ENCODE results near the gene SPOP.

DNA sequence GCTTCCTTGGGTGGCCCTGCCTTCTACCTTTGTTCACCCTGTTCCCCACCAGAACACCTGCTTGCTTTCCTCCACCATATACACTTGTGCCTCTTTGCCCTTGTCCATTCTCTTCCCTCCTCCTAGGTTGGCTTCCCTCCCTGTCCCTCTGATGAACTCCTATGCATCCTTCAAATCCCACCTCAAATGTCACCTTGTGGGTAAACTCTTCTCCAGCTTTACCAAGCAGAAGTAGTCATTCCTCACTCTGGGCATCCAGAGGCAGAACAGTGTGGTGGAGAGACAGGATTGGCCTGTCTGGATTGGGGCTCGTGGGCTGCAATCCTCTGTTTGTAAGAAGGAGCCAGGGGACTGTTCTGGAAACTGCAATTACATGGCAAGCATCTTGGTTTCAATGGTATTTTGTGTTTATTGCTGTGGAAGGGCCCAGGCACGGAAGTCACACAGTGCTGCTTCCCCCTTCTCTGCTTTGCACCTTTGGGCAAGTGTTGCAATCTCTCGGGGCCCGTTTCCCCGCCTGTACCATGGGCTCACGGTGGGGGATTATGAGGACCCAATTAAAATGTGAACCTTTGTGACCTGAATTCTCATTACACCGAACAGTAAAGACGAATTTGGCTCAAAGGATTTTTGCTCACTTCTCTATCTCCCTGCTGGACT is 124.1 kb downstream of the SPOP start:
- TF ChIP-seq, protein P1, sequence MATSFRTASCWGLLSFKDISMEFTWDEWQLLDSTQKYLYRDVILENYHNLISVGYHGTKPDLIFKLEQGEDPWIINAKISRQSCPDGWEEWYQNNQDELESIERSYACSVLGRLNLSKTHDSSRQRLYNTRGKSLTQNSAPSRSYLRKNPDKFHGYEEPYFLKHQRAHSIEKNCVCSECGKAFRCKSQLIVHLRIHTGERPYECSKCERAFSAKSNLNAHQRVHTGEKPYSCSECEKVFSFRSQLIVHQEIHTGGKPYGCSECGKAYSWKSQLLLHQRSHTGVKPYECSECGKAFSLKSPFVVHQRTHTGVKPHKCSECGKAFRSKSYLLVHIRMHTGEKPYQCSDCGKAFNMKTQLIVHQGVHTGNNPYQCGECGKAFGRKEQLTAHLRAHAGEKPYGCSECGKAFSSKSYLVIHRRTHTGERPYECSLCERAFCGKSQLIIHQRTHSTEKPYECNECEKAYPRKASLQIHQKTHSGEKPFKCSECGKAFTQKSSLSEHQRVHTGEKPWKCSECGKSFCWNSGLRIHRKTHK (tag by site-specific recombination; IDR thresholded peaks at IDR 0.05), result no peak
- TF ChIP-seq, protein P2, sequence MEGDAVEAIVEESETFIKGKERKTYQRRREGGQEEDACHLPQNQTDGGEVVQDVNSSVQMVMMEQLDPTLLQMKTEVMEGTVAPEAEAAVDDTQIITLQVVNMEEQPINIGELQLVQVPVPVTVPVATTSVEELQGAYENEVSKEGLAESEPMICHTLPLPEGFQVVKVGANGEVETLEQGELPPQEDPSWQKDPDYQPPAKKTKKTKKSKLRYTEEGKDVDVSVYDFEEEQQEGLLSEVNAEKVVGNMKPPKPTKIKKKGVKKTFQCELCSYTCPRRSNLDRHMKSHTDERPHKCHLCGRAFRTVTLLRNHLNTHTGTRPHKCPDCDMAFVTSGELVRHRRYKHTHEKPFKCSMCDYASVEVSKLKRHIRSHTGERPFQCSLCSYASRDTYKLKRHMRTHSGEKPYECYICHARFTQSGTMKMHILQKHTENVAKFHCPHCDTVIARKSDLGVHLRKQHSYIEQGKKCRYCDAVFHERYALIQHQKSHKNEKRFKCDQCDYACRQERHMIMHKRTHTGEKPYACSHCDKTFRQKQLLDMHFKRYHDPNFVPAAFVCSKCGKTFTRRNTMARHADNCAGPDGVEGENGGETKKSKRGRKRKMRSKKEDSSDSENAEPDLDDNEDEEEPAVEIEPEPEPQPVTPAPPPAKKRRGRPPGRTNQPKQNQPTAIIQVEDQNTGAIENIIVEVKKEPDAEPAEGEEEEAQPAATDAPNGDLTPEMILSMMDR (tag by site-specific recombination; IDR thresholded peaks at IDR 0.05), result no peak
- no peak for TF ChIP-seq ZFP69B (tag by site-specific recombination; IDR thresholded peaks at IDR 0.05)
- no peak for TF ChIP-seq ZNF501 (tag by site-specific recombination; IDR thresholded peaks at IDR 0.05)
- TF ChIP-seq, protein P3, sequence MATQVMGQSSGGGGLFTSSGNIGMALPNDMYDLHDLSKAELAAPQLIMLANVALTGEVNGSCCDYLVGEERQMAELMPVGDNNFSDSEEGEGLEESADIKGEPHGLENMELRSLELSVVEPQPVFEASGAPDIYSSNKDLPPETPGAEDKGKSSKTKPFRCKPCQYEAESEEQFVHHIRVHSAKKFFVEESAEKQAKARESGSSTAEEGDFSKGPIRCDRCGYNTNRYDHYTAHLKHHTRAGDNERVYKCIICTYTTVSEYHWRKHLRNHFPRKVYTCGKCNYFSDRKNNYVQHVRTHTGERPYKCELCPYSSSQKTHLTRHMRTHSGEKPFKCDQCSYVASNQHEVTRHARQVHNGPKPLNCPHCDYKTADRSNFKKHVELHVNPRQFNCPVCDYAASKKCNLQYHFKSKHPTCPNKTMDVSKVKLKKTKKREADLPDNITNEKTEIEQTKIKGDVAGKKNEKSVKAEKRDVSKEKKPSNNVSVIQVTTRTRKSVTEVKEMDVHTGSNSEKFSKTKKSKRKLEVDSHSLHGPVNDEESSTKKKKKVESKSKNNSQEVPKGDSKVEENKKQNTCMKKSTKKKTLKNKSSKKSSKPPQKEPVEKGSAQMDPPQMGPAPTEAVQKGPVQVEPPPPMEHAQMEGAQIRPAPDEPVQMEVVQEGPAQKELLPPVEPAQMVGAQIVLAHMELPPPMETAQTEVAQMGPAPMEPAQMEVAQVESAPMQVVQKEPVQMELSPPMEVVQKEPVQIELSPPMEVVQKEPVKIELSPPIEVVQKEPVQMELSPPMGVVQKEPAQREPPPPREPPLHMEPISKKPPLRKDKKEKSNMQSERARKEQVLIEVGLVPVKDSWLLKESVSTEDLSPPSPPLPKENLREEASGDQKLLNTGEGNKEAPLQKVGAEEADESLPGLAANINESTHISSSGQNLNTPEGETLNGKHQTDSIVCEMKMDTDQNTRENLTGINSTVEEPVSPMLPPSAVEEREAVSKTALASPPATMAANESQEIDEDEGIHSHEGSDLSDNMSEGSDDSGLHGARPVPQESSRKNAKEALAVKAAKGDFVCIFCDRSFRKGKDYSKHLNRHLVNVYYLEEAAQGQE (tag by site-specific recombination; IDR thresholded peaks at IDR 0.05), result no peak
- TF ChIP-seq ZBTB8A (tag by site-specific recombination; IDR thresholded peaks at IDR 0.05), result no peak
- TF ChIP-seq, protein P4, sequence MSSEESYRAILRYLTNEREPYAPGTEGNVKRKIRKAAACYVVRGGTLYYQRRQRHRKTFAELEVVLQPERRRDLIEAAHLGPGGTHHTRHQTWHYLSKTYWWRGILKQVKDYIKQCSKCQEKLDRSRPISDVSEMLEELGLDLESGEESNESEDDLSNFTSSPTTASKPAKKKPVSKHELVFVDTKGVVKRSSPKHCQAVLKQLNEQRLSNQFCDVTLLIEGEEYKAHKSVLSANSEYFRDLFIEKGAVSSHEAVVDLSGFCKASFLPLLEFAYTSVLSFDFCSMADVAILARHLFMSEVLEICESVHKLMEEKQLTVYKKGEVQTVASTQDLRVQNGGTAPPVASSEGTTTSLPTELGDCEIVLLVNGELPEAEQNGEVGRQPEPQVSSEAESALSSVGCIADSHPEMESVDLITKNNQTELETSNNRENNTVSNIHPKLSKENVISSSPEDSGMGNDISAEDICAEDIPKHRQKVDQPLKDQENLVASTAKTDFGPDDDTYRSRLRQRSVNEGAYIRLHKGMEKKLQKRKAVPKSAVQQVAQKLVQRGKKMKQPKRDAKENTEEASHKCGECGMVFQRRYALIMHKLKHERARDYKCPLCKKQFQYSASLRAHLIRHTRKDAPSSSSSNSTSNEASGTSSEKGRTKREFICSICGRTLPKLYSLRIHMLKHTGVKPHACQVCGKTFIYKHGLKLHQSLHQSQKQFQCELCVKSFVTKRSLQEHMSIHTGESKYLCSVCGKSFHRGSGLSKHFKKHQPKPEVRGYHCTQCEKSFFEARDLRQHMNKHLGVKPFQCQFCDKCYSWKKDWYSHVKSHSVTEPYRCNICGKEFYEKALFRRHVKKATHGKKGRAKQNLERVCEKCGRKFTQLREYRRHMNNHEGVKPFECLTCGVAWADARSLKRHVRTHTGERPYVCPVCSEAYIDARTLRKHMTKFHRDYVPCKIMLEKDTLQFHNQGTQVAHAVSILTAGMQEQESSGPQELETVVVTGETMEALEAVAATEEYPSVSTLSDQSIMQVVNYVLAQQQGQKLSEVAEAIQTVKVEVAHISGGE (tag by site-specific recombination; conservative IDR thresholded peaks at IDR 0.05; ENCODE audit: low read depth), result no peak
- TF ChIP-seq ZBTB17 (tag by site-specific recombination; IDR thresholded peaks at IDR 0.05), result no peak
- no peak for TF ChIP-seq ZNF529 (tag by site-specific recombination; IDR thresholded peaks at IDR 0.05; ENCODE audit: insufficient replicate concordance)
- no peak for TF ChIP-seq ZNF350 (tag by site-specific recombination; IDR thresholded peaks at IDR 0.05)
- TF ChIP-seq, protein P5, sequence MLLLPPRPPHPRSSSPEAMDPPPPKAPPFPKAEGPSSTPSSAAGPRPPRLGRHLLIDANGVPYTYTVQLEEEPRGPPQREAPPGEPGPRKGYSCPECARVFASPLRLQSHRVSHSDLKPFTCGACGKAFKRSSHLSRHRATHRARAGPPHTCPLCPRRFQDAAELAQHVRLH (tag by site-specific recombination; IDR thresholded peaks at IDR 0.05), result no peak
- TF ChIP-seq ZNF146 (tag by site-specific recombination; IDR thresholded peaks at IDR 0.05), result no peak
- TF ChIP-seq, protein P6, sequence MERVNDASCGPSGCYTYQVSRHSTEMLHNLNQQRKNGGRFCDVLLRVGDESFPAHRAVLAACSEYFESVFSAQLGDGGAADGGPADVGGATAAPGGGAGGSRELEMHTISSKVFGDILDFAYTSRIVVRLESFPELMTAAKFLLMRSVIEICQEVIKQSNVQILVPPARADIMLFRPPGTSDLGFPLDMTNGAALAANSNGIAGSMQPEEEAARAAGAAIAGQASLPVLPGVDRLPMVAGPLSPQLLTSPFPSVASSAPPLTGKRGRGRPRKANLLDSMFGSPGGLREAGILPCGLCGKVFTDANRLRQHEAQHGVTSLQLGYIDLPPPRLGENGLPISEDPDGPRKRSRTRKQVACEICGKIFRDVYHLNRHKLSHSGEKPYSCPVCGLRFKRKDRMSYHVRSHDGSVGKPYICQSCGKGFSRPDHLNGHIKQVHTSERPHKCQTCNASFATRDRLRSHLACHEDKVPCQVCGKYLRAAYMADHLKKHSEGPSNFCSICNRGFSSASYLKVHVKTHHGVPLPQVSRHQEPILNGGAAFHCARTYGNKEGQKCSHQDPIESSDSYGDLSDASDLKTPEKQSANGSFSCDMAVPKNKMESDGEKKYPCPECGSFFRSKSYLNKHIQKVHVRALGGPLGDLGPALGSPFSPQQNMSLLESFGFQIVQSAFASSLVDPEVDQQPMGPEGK (tag by site-specific recombination; IDR thresholded peaks at IDR 0.05), result no peak
